K562 (cell line): ENCODE measurements around the gene CABLES1. TPM values are rescaled to one million over a fixed set of nuclear protein-coding genes. Genes with fewer than 3 reads are reported as not detected.

Source experiments
- ATAC-seq: fragments of 200-7000 bp; cut with Tn5 transposase; 3 replicates; pipeline ENCODE4 v1.9.1; 2020; ENCODE audit warnings: moderate library complexity
- BruUV-seq: library from RNA; stranded (reverse); fragments of 400-500 nt; replicated peaks from 2 replicates; lab custom pipeline; 2021; lab: Mats Ljungman, UMichigan
- CTCF ChIA-PET: fragments of 300-600 bp; formaldehyde crosslinking; extraction: SDS; loops from one replicate; lab custom pipeline; 2021; ENCODE audit warnings: low intra/inter-chr PET ratio; lab: Yijun Ruan, JAX
- POLR2A ChIA-PET: fragments of 300-600, 350-650 bp; sonication (Branson Sonifier 250); formaldehyde crosslinking; extraction: SDS; loops from one replicate; lab custom pipeline; 2021; ENCODE audit warnings: antibody characterized with exemption, inconsistent platforms; lab: Yijun Ruan, JAX
- DNase-seq, 4 experiments: peaks; one replicate each; pipeline versions ENCODE4 v3.0.0 to v3.0.0-alpha.2; 2011 to 2018; ENCODE audit warnings: low spot score in 3 of 4, mixed read lengths in 3 of 4; ENCODE audit errors: extremely low read depth in 1 of 4
- FAIRE-seq: peaks from 2 replicates; lab custom pipeline; 2011; peaks lifted over from hg19 to GRCh38; lab: Jason Lieb, UNC
- H2AFZ ChIP-seq: 2 replicates; pipeline ENCODE4 v1.6.0; 2011; ENCODE audit warnings: low read depth, low read length, control low read depth, inconsistent platforms
- H3K27ac ChIP-seq: fragments of 200-600 bp; 3 replicates; pipeline ENCODE4 v1.8.0; 2011; ENCODE audit warnings: low read depth, mild to moderate bottlenecking, control low read depth, inconsistent platforms, low read length, moderate library complexity, mixed read lengths; ENCODE audit errors: extremely low read depth
- H3K27me3 ChIP-seq, 2 experiments: fragments of 300-600 bp in 1 of 2; 2 replicates in 1 of 2; 3 replicates in 1 of 2; pipeline versions ENCODE4 v1.6.0 to v1.8.0; 2011; ENCODE audit warnings: inconsistent platforms in 2 of 2, low read length in 2 of 2, mild to moderate bottlenecking in 1 of 2, mixed read lengths in 1 of 2, moderate library complexity in 1 of 2; ENCODE audit not compliant: control insufficient read depth in 2 of 2, insufficient read depth in 2 of 2
- H3K36me3 ChIP-seq: fragments of 300-600 bp; 3 replicates; pipeline ENCODE4 v1.8.0; 2011; ENCODE audit warnings: mild to moderate bottlenecking, low read length, inconsistent platforms; ENCODE audit not compliant: control insufficient read depth, insufficient read depth
- H3K4me1 ChIP-seq, 2 experiments: fragments of 200-600 bp in 1 of 2; replicated peaks in 1 of 2; 2 replicates in 1 of 2; 3 replicates in 1 of 2; pipeline versions ENCODE4 v1.5.1 to v1.8.0; 2011; ENCODE audit warnings: inconsistent platforms in 2 of 2, low read length in 2 of 2, mild to moderate bottlenecking in 1 of 2, mixed read lengths in 1 of 2, moderate library complexity in 1 of 2; ENCODE audit not compliant: control insufficient read depth in 2 of 2, insufficient read depth in 2 of 2
- H3K4me2 ChIP-seq: 2 replicates; pipeline ENCODE4 v1.6.1; 2011; ENCODE audit warnings: low read length, control low read depth, inconsistent platforms, mixed read lengths; ENCODE audit not compliant: insufficient read depth
- H3K4me3 ChIP-seq: fragments of 200-600 bp; sonication (generic), shearing (Covaris generic); 2 replicates; pipeline ENCODE4 v1.5.1; 2016; ENCODE audit warnings: control low read depth, inconsistent platforms
- H3K79me2 ChIP-seq: fragments of 200-600 bp; 3 replicates; pipeline ENCODE4 v1.8.0; 2011; ENCODE audit warnings: low read length, inconsistent platforms; ENCODE audit not compliant: control insufficient read depth, insufficient read depth
- H3K9ac ChIP-seq, 2 experiments: 2 replicates each; pipeline versions ENCODE4 v1.6.0 to v1.6.1; 2011; ENCODE audit warnings: low read depth in 2 of 2, low read length in 2 of 2, control low read depth in 1 of 2, inconsistent platforms in 1 of 2, mild to moderate bottlenecking in 1 of 2, mixed read lengths in 1 of 2; ENCODE audit not compliant: insufficient read depth in 1 of 2
- H3K9me1 ChIP-seq: one replicate; pipeline ENCODE4 v1.6.0; 2011; ENCODE audit warnings: inconsistent platforms, mild to moderate bottlenecking, low read length, moderate library complexity; ENCODE audit not compliant: control insufficient read depth, insufficient read depth
- H3K9me3 ChIP-seq: replicated peaks from 2 replicates; pipeline ENCODE4 v1.5.1; 2011; ENCODE audit warnings: low read depth, low read length, inconsistent platforms; ENCODE audit not compliant: control insufficient read depth, insufficient read depth
- H4K20me1 ChIP-seq: replicated peaks from 2 replicates; pipeline ENCODE4 v1.6.1; 2011; ENCODE audit warnings: low read length, inconsistent platforms, mixed read lengths; ENCODE audit not compliant: control insufficient read depth, insufficient read depth
- RBM25 ChIP-seq: fragments of 200-400 bp; formaldehyde crosslinking; IDR thresholded peaks from 2 replicates; pipeline ENCODE4 v1.6.1; 2018; ENCODE audit warnings: low read length, low read depth, moderate library complexity; ENCODE audit not compliant: severe bottlenecking
- WGBS: fragments of 100-300 bp; shearing (Covaris generic); methylation state at CpG from one replicate; pipeline ENCODE4 v1.1.6; 2016; ENCODE audit warnings: low coverage, mixed read lengths; ENCODE audit not compliant: insufficient coverage; ENCODE audit errors: missing lambda C conversion rate; 5-methylcytosine and 5-hydroxymethylcytosine counted together
- in situ Hi-C: fragments of 300-500 bp; cut with MboI; formaldehyde crosslinking; loops from 4 replicates; pipeline ENCODE4 v1.15.0; 2018; ENCODE audit warnings: inconsistent platforms, mixed read lengths
- intact Hi-C: fragments of 100-400 bp; cut with micrococcal nuclease; formaldehyde crosslinking; loops from 2 replicates; pipeline ENCODE4 v1.14.2; 2022
- polyA plus RNA-seq, 8 experiments: library from polyadenylated mRNA; depleted of rRNA in 4 of 8; stranded (reverse) in 5 of 8; unstranded in 3 of 8; fragments of >200 nt; fragmentation: Nextera tagmentation in 2 of 8; fragmentation: Illumina TruSeq in 1 of 8; extraction: Ambion mirVana in 2 of 8; extraction: Trizol in 1 of 8; gene quantifications; 2 replicates each; pipeline versions ENCODE4 v1.2.1 to v1.2.3, GENCODE V29; 2011 to 2014; ENCODE audit warnings: inconsistent platforms in 1 of 8, missing spikeins in 1 of 8
- total RNA-seq, 7 experiments: library from RNA; depleted of rRNA in 6 of 7; stranded (reverse); fragments of >200 nt in 6 of 7; fragmentation: Illumina TruSeq in 2 of 7; extraction: Trizol in 2 of 7; gene quantifications; 2 replicates each; pipeline versions ENCODE4 v1.2.1 to v1.2.3, GENCODE V29; 2011 to 2021; ENCODE audit warnings: low replicate concordance in 1 of 7
- TF ChIP-seq, protein P1 (sequence below): sonication (generic); formaldehyde crosslinking; IDR thresholded peaks from 2 replicates; pipeline ENCODE4 v1.5.0; 2020; ENCODE audit warnings: missing genetic modification reagents
- TF ChIP-seq, protein P2 (sequence below): fragments of 450-650 bp; conservative IDR thresholded peaks from 2 replicates; pipeline ENCODE4 v1.6.1; 2016; ENCODE audit warnings: missing genetic modification characterization, low read depth, mild to moderate bottlenecking, control low read depth, missing compliant biosample characterization

The CABLES1 gene
- total and polyA plus RNA-seq, 9 of the 15 experiments (the other 6 are each of a cell fraction or from before 2014, with no cell fraction given): 0.04 to 0.10 (median 0.06) TPM; not detected in 3

DNA sequence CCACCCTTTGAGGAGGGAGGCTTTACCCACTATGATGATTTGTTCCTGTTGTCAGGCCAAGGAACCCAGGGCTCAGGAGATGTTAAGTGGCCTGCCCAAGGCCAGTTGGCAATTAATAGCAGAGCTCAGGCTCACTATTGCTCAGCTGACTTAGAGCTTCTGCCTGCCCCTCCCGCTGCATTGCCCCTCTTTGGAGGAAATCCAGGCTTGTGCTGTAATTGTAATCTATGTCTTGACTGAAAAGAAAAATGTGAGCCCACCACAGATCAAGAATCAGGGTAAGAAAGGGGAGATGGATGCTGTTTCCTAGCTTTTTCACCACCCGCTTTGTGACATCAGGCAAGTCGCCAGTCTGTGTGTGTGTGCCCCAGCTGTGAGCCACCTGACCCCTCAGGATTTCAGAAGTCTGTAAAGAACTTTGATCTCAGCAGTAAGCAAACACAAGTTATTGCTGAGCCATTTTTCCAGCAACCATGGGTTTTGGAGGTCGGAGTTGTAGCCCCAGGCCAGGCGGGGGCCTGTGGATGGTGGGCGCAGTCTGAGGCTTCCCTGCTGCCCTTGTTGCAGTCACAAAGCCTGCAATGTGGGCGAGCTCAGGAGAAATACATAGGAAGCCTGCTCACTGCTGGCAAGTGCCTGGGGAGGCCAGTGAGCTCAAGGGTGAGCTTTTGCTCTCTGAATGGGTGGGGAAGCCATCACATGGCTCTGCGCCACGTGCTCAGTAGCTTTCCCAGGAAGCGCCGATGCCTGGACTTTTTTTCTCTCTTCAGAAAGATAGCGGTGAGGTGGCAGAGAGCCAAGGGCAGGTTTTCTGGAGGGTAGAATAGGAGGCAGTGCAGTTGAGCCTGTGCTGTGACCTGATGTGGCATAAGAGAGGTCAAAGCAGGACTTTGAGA lies 6.1 kb downstream of the CABLES1 start (continued):
- TF ChIP-seq, protein P1, sequence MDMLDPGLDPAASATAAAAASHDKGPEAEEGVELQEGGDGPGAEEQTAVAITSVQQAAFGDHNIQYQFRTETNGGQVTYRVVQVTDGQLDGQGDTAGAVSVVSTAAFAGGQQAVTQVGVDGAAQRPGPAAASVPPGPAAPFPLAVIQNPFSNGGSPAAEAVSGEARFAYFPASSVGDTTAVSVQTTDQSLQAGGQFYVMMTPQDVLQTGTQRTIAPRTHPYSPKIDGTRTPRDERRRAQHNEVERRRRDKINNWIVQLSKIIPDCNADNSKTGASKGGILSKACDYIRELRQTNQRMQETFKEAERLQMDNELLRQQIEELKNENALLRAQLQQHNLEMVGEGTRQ: peak; percentile 55

DNA sequence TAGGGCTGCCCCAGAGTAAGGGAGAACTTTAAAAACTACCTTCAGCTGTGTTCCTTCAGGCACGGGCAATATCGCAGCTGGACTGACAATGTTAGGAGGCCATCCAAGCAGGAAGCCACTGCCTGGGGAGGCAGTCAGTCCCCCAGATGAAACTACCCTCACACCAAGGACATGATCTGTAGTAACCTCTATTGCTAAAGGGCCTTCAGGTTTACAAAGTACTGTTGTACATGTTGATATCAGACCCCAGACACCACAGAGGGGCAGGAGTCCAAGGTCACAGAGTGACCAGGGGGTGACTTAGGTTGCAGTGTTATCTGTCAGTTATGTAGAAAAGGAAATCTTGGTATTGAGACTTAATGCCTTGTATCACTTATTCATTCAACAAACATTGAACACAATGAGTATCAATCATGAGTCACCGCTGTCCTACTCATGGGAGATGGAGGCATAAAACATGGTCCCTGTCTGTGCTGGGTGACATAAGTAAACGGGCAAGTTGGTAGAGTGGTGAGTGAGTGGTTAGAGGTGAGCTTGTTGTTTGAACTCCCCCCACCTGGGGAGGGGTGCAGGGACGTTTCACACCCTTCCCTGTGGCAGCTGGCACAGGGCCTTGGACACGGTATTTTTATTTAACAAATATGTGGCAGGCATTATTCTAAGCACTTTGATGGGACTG lies 7.1 kb downstream of the CABLES1 start:
- DNase-seq (no peak), FAIRE-seq (no peak), ATAC-seq (no peak)
- peaks cover 3% of the 10 kb centered on the region for H3K9me1 ChIP-seq
- BruUV-seq: no TSS peak
- no peaks in the 10 kb centered on the region for H3K79me2 ChIP-seq
- H3K9ac ChIP-seq: no peak overlapping the region
- peaks cover 18 to 30% of the 10 kb centered on the region in 2 experiments; a peak in 4 of 5 replicates for H3K27me3 ChIP-seq
- ChIA-PET CTCF (no interaction called here), POLR2A (interaction anchor here (1.1 kb wide), 1 partner anchor 8 kb away, joined by 3 read pairs; no protein-coding TSS in a partner anchor)
- TF ChIP-seq RBM25: peak; percentile 17
- TF ChIP-seq, protein P2, sequence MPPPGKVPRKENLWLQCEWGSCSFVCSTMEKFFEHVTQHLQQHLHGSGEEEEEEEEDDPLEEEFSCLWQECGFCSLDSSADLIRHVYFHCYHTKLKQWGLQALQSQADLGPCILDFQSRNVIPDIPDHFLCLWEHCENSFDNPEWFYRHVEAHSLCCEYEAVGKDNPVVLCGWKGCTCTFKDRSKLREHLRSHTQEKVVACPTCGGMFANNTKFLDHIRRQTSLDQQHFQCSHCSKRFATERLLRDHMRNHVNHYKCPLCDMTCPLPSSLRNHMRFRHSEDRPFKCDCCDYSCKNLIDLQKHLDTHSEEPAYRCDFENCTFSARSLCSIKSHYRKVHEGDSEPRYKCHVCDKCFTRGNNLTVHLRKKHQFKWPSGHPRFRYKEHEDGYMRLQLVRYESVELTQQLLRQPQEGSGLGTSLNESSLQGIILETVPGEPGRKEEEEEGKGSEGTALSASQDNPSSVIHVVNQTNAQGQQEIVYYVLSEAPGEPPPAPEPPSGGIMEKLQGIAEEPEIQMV (tag): no peak
- intact Hi-C loops (no loop called here), in situ Hi-C loops (no loop called here)
- H3K4me1 ChIP-seq: peaks cover 11 to 12% of the 10 kb centered on the region in 2 experiments; a peak in 4 of 5 replicates
- H3K4me3 ChIP-seq: no peak overlapping the region
- H3K27ac ChIP-seq: no peak overlapping the region
- H4K20me1 ChIP-seq: no peaks in the 10 kb centered on the region; the same call in 1 of the 2 replicates
- H3K9me3 ChIP-seq: no peaks in the 10 kb centered on the region
- no peaks in the 10 kb centered on the region for H3K36me3 ChIP-seq
- no peak overlapping the region for H3K4me2 ChIP-seq
- 26% methylated on average over 6 of the region's 6 CpGs for WGBS
- 0 out of 2 replicates have a peak overlapping the region, but pooled peaks have one; percentile 1 for H2AFZ ChIP-seq
